Measurements from ENCODE around the gene OR5AU1. TPM values are rescaled to one million over a fixed set of nuclear protein-coding genes. Genes with fewer than 3 reads are reported as not detected.

The OR5AU1 gene
- total RNA-seq, 1 donor from 2014 or later = not detected

GRCh38 chr14:21106498-21107282 is 49.2 kb downstream of the OR5AU1 start:
- peak; percentile 95 for TF ChIP-seq CTCF (conservative IDR thresholded peaks at IDR 0.05; ENCODE audit: low read depth, low read length)
- no peak overlapping the region for H3K4me3 ChIP-seq (ENCODE audit: low read depth, low read length)
- peak; percentile 48 for DNase-seq (ENCODE audit: low read depth)

GRCh38 chr14:21106176-21106497 is 49.7 kb downstream of the OR5AU1 start:
- no peak overlapping the region for H3K4me3 ChIP-seq (ENCODE audit: low read depth, low read length)
- DNase-seq (ENCODE audit: low read depth) = no peak

GRCh38 chr14:21105095-21105494 is 50.8 kb downstream of the OR5AU1 start:
- no peak for DNase-seq (ENCODE audit: low read depth)
- TF ChIP-seq CTCF (conservative IDR thresholded peaks at IDR 0.05; ENCODE audit: low read depth, low read length) = no peak
- H3K4me3 ChIP-seq (ENCODE audit: low read depth, low read length) = no peak overlapping the region

More at GRCh38 chr14:21106176-21106497, 49.7 kb downstream of the OR5AU1 start:
- no peak for TF ChIP-seq CTCF (conservative IDR thresholded peaks at IDR 0.05; ENCODE audit: low read depth, low read length)

Other genes with a start within 250 kb of the OR5AU1 start
- gene RNASE2, start 200.6 kb downstream of the OR5AU1 start, total RNA-seq = not detected in 2 replicates
- gene METTL17, start 166.1 kb downstream of the OR5AU1 start, total RNA-seq = 63.5 and 118 TPM in 2 replicates
- not detected in 2 replicates for gene SLC39A2, start 156.8 kb downstream of the OR5AU1 start, total RNA-seq
- gene NDRG2, start 131.0 kb downstream of the OR5AU1 start, total RNA-seq = 6.7 and 16.0 TPM in 2 replicates
- gene TPPP2, start 125.8 kb downstream of the OR5AU1 start, total RNA-seq = not detected in 2 replicates
- not detected in 2 replicates for gene RNASE13, start 121.3 kb downstream of the OR5AU1 start, total RNA-seq
- 0.86 TPM in 1 of 2 replicates, not detected in the other for gene RNASE7, start 113.7 kb downstream of the OR5AU1 start, total RNA-seq
- not detected in 2 replicates for gene RNASE8, start 98.2 kb downstream of the OR5AU1 start, total RNA-seq
- 24.2 and 42.7 TPM in 2 replicates for gene ARHGEF40, start 85.8 kb downstream of the OR5AU1 start, total RNA-seq
- gene ZNF219, start 57.4 kb downstream of the OR5AU1 start, total RNA-seq = 11.2 and 18.6 TPM in 2 replicates
- gene TMEM253, start 55.0 kb downstream of the OR5AU1 start, total RNA-seq = 0.43 TPM in 1 of 2 replicates, not detected in the other
- 755 and 938 TPM in 2 replicates for gene HNRNPC, start 113.4 kb upstream of the OR5AU1 start, total RNA-seq
- gene RPGRIP1, start 124.0 kb upstream of the OR5AU1 start, total RNA-seq = 0.07 TPM in 1 of 2 replicates, not detected in the other
- gene SUPT16H, start 228.0 kb upstream of the OR5AU1 start, total RNA-seq = 74.7 and 107 TPM in 2 replicates

All from epithelial cell of proximal tubule (primary cell).